Left ventricle myocardium inferior (tissue), 1 donor: ENCODE results near the gene C1orf53. TPM values are rescaled to one million over a fixed set of nuclear protein-coding genes. Genes with fewer than 3 reads are reported as not detected.

Source experiments
- DNase-seq: peaks from one replicate; pipeline ENCODE4 v3.0.0-alpha.2; 2020
- H3K27ac ChIP-seq: fragments of 200-600 bp; replicated peaks from 2 replicates; pipeline ENCODE4 v1.8.0; 2021
- H3K27me3 ChIP-seq: fragments of 200-600 bp; 2 replicates; pipeline ENCODE4 v1.8.0; 2021; ENCODE audit warnings: low read depth
- H3K36me3 ChIP-seq: fragments of 200-600 bp; 2 replicates; pipeline ENCODE4 v1.8.0; 2021
- H3K4me1 ChIP-seq: fragments of 200-600 bp; 2 replicates; pipeline ENCODE4 v1.8.0; 2021
- H3K4me3 ChIP-seq: fragments of 200-600 bp; 2 replicates; pipeline ENCODE4 v1.8.0; 2021; ENCODE audit warnings: mild to moderate bottlenecking, moderate library complexity
- H3K9me3 ChIP-seq: fragments of 200-600 bp; replicated peaks from 2 replicates; pipeline ENCODE4 v1.8.0; 2021
- intact Hi-C: fragments of 100-400 bp; cut with micrococcal nuclease; formaldehyde crosslinking; loops from one replicate; pipeline ENCODE4 v1.11.0; 2022
- total RNA-seq: library from RNA; stranded (reverse); fragmentation: NEBNext Ultra II Directional; extraction: Animal tissue kit (Norgen Biotek cat#: 25700); gene quantifications from one replicate; pipeline ENCODE4 v1.2.1, GENCODE V29; 2021
- TF ChIP-seq, protein P1 (sequence below): fragments of 200-600 bp; IDR thresholded peaks from 2 replicates; pipeline ENCODE4 v1.8.0; 2021; ENCODE audit warnings: antibody characterized with exemption, mild to moderate bottlenecking, borderline replicate concordance
- donor health status: DM: no; HTN: yes; CAD: no; lungs with severe emphysema.

C1orf53 gene
- total RNA-seq, 1 donor from 2014 or later = 7.8 TPM

GRCh38 chr1:197920067-197920396 is 17.6 kb downstream of the C1orf53 start:
- H3K27ac ChIP-seq = no peak overlapping the region
- no peak overlapping the region for H3K4me3 ChIP-seq
- intact Hi-C loops = loop anchor here (10.0 kb wide), 1 partner anchor 305 kb away; no protein-coding TSS in a partner anchor
- H3K27me3 ChIP-seq = peaks cover 100% of the 10 kb centered on the region
- TF ChIP-seq, protein P1, sequence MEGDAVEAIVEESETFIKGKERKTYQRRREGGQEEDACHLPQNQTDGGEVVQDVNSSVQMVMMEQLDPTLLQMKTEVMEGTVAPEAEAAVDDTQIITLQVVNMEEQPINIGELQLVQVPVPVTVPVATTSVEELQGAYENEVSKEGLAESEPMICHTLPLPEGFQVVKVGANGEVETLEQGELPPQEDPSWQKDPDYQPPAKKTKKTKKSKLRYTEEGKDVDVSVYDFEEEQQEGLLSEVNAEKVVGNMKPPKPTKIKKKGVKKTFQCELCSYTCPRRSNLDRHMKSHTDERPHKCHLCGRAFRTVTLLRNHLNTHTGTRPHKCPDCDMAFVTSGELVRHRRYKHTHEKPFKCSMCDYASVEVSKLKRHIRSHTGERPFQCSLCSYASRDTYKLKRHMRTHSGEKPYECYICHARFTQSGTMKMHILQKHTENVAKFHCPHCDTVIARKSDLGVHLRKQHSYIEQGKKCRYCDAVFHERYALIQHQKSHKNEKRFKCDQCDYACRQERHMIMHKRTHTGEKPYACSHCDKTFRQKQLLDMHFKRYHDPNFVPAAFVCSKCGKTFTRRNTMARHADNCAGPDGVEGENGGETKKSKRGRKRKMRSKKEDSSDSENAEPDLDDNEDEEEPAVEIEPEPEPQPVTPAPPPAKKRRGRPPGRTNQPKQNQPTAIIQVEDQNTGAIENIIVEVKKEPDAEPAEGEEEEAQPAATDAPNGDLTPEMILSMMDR = no peak
- no peaks in the 10 kb centered on the region for H3K9me3 ChIP-seq
- H3K4me1 ChIP-seq = peaks cover 50% of the 10 kb centered on the region
- DNase-seq = no peak
- no peaks in the 10 kb centered on the region for H3K36me3 ChIP-seq

DNA sequence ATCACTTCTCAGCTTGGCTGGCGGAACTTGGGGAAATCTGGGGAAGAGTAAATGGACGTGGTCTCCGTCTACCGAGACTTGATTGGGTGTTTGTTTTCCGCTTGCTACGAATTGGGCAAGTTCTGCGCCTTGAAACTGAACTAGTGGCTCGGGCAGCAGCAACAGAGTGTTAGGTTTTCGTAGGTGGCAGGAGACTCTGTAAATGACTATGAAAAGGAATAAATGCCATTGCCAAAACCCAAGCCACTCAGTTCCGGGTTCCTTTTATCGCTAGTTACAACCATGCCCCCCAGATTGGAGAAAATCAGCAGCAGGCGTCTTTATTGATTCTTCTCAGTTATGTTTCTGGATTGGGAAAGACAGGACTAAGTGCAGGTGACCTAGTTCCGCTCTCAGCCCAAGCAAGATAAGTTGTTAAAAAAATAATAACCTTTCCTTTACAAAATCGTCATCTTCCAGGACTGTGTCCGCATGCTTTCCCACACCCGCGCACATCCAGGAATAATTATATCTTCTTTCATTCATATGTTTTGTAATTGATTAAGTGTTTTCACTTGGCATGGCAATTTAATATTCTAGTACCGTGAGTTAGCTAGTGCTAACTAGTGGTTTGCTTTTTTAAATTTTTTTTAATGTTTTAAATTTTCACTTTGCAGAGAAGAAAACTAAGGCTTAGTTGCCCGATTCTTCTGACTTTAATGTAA is 18.1 kb downstream of the C1orf53 start:
- DNase-seq = no peak
- intact Hi-C loops = loop anchor here (10.0 kb wide), 1 partner anchor 306 kb away; no protein-coding TSS in a partner anchor
- no peak overlapping the region for H3K4me3 ChIP-seq
- no peaks in the 10 kb centered on the region for H3K36me3 ChIP-seq
- H3K4me1 ChIP-seq = peaks cover 44% of the 10 kb centered on the region
- no peak overlapping the region for H3K27ac ChIP-seq
- no peaks in the 10 kb centered on the region for H3K9me3 ChIP-seq
- peaks cover 100% of the 10 kb centered on the region for H3K27me3 ChIP-seq
- TF ChIP-seq, protein P1 = no peak

DNA sequence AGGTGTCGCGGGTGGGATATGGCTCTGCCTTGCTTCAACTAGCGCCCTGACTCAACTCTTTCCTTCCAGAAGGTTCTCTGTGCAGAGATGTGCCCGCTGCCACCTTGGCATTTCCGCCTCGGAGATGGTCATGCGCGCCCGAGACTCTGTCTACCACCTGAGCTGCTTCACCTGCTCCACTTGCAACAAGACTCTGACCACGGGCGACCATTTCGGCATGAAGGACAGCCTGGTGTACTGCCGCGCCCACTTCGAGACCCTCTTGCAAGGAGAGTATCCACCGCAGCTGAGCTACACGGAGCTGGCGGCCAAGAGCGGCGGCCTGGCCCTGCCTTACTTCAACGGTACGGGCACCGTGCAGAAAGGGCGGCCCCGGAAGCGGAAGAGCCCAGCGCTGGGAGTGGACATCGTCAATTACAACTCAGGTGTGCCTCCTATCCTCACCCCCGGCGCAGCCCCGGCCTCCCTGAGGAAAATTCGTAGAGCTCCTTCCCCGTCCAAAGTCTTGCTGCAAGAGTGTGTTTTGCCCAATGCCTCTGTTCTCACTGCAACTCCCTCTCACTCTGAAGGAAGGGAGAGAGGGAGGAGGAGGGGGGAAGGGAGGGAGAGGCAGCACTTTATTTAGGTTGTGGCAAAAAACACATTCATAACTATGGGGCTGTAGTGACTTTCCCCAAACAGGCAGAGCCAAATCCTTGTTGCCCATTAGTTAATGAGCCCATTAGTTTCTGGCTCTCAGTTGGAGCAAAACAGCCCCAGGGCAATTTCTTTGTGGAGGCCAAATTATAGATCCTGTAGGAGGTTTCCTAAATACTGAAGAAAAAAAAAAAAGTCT is 19.0 kb downstream of the C1orf53 start:
- Histone ChIP-seq H3K9me3 (no peaks in the 10 kb centered on the region), H3K4me1 (peaks cover 36% of the 10 kb centered on the region), H3K27ac (no peak overlapping the region), H3K36me3 (no peaks in the 10 kb centered on the region), H3K27me3 (peaks cover 100% of the 10 kb centered on the region), H3K4me3 (no peak overlapping the region)
- intact Hi-C loops = loop anchor here (10.0 kb wide), 1 partner anchor 307 kb away; no protein-coding TSS in a partner anchor
- no peak for DNase-seq
- TF ChIP-seq, protein P1 = no peak

- Histone ChIP-seq H3K4me1 (peaks cover 30% of the 10 kb centered on the region), H3K27me3 (peaks cover 100% of the 10 kb centered on the region), H3K27ac (no peak overlapping the region), H3K36me3 (no peaks in the 10 kb centered on the region), H3K4me3 (no peak overlapping the region), H3K9me3 (no peaks in the 10 kb centered on the region)
- TF ChIP-seq, protein P1 = no peak
- intact Hi-C loops = loop anchor here (10.0 kb wide), 1 partner anchor 307 kb away; no protein-coding TSS in a partner anchor
- no peak for DNase-seq
Observed at GRCh38 chr1:197922070-197922390, 19.6 kb downstream of the C1orf53 start.

DNA sequence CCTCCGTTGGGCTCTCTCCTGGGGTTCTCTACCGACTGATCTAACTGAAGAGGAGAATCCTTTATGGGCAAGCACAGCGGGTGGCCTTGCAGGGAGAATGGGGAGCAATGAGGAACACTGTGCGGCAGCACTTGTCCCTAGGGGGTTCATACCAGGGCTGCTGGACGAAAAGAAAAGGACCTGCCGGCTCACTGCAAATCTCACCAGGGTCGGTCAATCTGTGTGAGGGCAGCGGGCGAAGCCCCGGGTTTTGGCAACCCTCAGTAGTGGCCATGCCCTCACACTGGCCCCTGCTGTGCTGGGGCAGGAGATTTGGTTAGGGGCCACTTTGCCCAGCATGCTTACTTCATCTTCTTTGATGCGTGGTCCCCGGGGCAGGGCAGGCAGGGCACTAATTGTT is 20.6 kb downstream of the C1orf53 start:
- peaks cover 20% of the 10 kb centered on the region for H3K4me1 ChIP-seq
- no peak overlapping the region for H3K4me3 ChIP-seq
- intact Hi-C loops = loop anchor here (10.0 kb wide), 1 partner anchor 308 kb away; no protein-coding TSS in a partner anchor
- DNase-seq = no peak
- H3K27ac ChIP-seq = no peak overlapping the region
- H3K27me3 ChIP-seq = peaks cover 100% of the 10 kb centered on the region
- TF ChIP-seq, protein P1 = no peak
- H3K36me3 ChIP-seq = no peaks in the 10 kb centered on the region
- H3K9me3 ChIP-seq = no peaks in the 10 kb centered on the region
